ENCODE results near the gene RPS6KA2.

The RPS6KA2 gene

GRCh38 chr6:166488076-166488685, 138.9 kb downstream of the RPS6KA2 start:
- H3K36me3 ChIP-seq (ENCODE audit: control insufficient read depth, insufficient read depth, low read length), result peaks cover 9% of the 10 kb centered on the region

GRCh38 chr6:166487148-166487547, 139.9 kb downstream of the RPS6KA2 start:
- Histone ChIP-seq H3K4me3 (ENCODE audit: low read length) (no peak overlapping the region), H3K4me1 (ENCODE audit: control insufficient read depth, insufficient read depth, low read length) (no peaks in the 10 kb centered on the region), H3K9ac (ENCODE audit: low read length) (no peak overlapping the region), H3K27ac (ENCODE audit: low read depth, low read length) (peak overlapping the region; percentile 22), H3K27me3 (ENCODE audit: control insufficient read depth, insufficient read depth, low read length) (no peaks in the 10 kb centered on the region), H3K36me3 (ENCODE audit: control insufficient read depth, insufficient read depth, low read length) (peaks cover 9% of the 10 kb centered on the region)

More at GRCh38 chr6:166488076-166488685, 138.9 kb downstream of the RPS6KA2 start:
- Histone ChIP-seq H3K27ac (ENCODE audit: low read depth, low read length) (peak overlapping the region; percentile 22), H3K4me3 (ENCODE audit: low read length) (no peak overlapping the region), H3K27me3 (ENCODE audit: control insufficient read depth, insufficient read depth, low read length) (no peaks in the 10 kb centered on the region), H3K9ac (ENCODE audit: low read length) (no peak overlapping the region), H3K4me1 (ENCODE audit: control insufficient read depth, insufficient read depth, low read length) (no peaks in the 10 kb centered on the region)

- Histone ChIP-seq H3K4me1 (ENCODE audit: control insufficient read depth, insufficient read depth, low read length) (no peaks in the 10 kb centered on the region), H3K9ac (ENCODE audit: low read length) (no peak overlapping the region)
Observed at GRCh38 chr6:166486536-166486880, 140.5 kb downstream of the RPS6KA2 start.

GRCh38 chr6:166485651-166486535, 141.2 kb downstream of the RPS6KA2 start:
- Histone ChIP-seq H3K4me1 (ENCODE audit: control insufficient read depth, insufficient read depth, low read length) (no peaks in the 10 kb centered on the region), H3K27ac (ENCODE audit: low read depth, low read length) (no peak overlapping the region), H3K9ac (ENCODE audit: low read length) (no peak overlapping the region), H3K36me3 (ENCODE audit: control insufficient read depth, insufficient read depth, low read length) (peaks cover 9% of the 10 kb centered on the region), H3K4me3 (ENCODE audit: low read length) (no peak overlapping the region), H3K27me3 (ENCODE audit: control insufficient read depth, insufficient read depth, low read length) (no peaks in the 10 kb centered on the region)

More at GRCh38 chr6:166486536-166486880, 140.5 kb downstream of the RPS6KA2 start:
- peaks cover 9% of the 10 kb centered on the region for H3K36me3 ChIP-seq (ENCODE audit: control insufficient read depth, insufficient read depth, low read length)
- no peaks in the 10 kb centered on the region for H3K27me3 ChIP-seq (ENCODE audit: control insufficient read depth, insufficient read depth, low read length)
- no peak overlapping the region for H3K4me3 ChIP-seq (ENCODE audit: low read length)
- no peak overlapping the region for H3K27ac ChIP-seq (ENCODE audit: low read depth, low read length)

GRCh38 chr6:166484863-166485262, 142.2 kb downstream of the RPS6KA2 start:
- Histone ChIP-seq H3K27me3 (ENCODE audit: control insufficient read depth, insufficient read depth, low read length) (no peaks in the 10 kb centered on the region), H3K27ac (ENCODE audit: low read depth, low read length) (no peak overlapping the region), H3K4me1 (ENCODE audit: control insufficient read depth, insufficient read depth, low read length) (no peaks in the 10 kb centered on the region), H3K36me3 (ENCODE audit: control insufficient read depth, insufficient read depth, low read length) (peaks cover 9% of the 10 kb centered on the region), H3K9ac (ENCODE audit: low read length) (no peak overlapping the region), H3K4me3 (ENCODE audit: low read length) (no peak overlapping the region)

- H3K9ac ChIP-seq (ENCODE audit: low read length), result no peak overlapping the region
- peaks cover 9% of the 10 kb centered on the region for H3K36me3 ChIP-seq (ENCODE audit: control insufficient read depth, insufficient read depth, low read length)
- H3K4me3 ChIP-seq (ENCODE audit: low read length), result no peak overlapping the region
- H3K4me1 ChIP-seq (ENCODE audit: control insufficient read depth, insufficient read depth, low read length), result no peaks in the 10 kb centered on the region
- no peak overlapping the region for H3K27ac ChIP-seq (ENCODE audit: low read depth, low read length)
- H3K27me3 ChIP-seq (ENCODE audit: control insufficient read depth, insufficient read depth, low read length), result no peaks in the 10 kb centered on the region
Observed at GRCh38 chr6:166483573-166484250, 143.3 kb downstream of the RPS6KA2 start.

GRCh38 chr6:166483026-166483425, 144.0 kb downstream of the RPS6KA2 start:
- H3K36me3 ChIP-seq (ENCODE audit: control insufficient read depth, insufficient read depth, low read length), result peaks cover 9% of the 10 kb centered on the region
- no peaks in the 10 kb centered on the region for H3K27me3 ChIP-seq (ENCODE audit: control insufficient read depth, insufficient read depth, low read length)
- no peaks in the 10 kb centered on the region for H3K4me1 ChIP-seq (ENCODE audit: control insufficient read depth, insufficient read depth, low read length)
- no peak overlapping the region for H3K9ac ChIP-seq (ENCODE audit: low read length)
- H3K4me3 ChIP-seq (ENCODE audit: low read length), result no peak overlapping the region
- no peak overlapping the region for H3K27ac ChIP-seq (ENCODE audit: low read depth, low read length)

GRCh38 chr6:166478782-166479592, 148.1 kb downstream of the RPS6KA2 start:
- H3K4me1 ChIP-seq (ENCODE audit: control insufficient read depth, insufficient read depth, low read length), result no peaks in the 10 kb centered on the region
- no peak overlapping the region for H3K9ac ChIP-seq (ENCODE audit: low read length)
- no peak overlapping the region for H3K27ac ChIP-seq (ENCODE audit: low read depth, low read length)
- no peaks in the 10 kb centered on the region for H3K36me3 ChIP-seq (ENCODE audit: control insufficient read depth, insufficient read depth, low read length)
- no peak overlapping the region for H3K4me3 ChIP-seq (ENCODE audit: low read length)
- no peaks in the 10 kb centered on the region for H3K27me3 ChIP-seq (ENCODE audit: control insufficient read depth, insufficient read depth, low read length)

- H3K4me1 ChIP-seq (ENCODE audit: control insufficient read depth, insufficient read depth, low read length), result no peaks in the 10 kb centered on the region
- no peak overlapping the region for H3K27ac ChIP-seq (ENCODE audit: low read depth, low read length)
- no peak overlapping the region for H3K9ac ChIP-seq (ENCODE audit: low read length)
- no peak overlapping the region for H3K4me3 ChIP-seq (ENCODE audit: low read length)
- H3K36me3 ChIP-seq (ENCODE audit: control insufficient read depth, insufficient read depth, low read length), result no peaks in the 10 kb centered on the region
- no peaks in the 10 kb centered on the region for H3K27me3 ChIP-seq (ENCODE audit: control insufficient read depth, insufficient read depth, low read length)
Observed at GRCh38 chr6:166477647-166478365, 149.2 kb downstream of the RPS6KA2 start.

GRCh38 chr6:166476634-166477215, 150.3 kb downstream of the RPS6KA2 start:
- Histone ChIP-seq H3K9ac (ENCODE audit: low read length) (no peak overlapping the region), H3K27ac (ENCODE audit: low read depth, low read length) (no peak overlapping the region), H3K27me3 (ENCODE audit: control insufficient read depth, insufficient read depth, low read length) (no peaks in the 10 kb centered on the region), H3K4me3 (ENCODE audit: low read length) (no peak overlapping the region), H3K4me1 (ENCODE audit: control insufficient read depth, insufficient read depth, low read length) (no peaks in the 10 kb centered on the region), H3K36me3 (ENCODE audit: control insufficient read depth, insufficient read depth, low read length) (no peaks in the 10 kb centered on the region)

GRCh38 chr6:166476061-166476591, 150.9 kb downstream of the RPS6KA2 start:
- H3K4me3 ChIP-seq (ENCODE audit: low read length), result no peak overlapping the region
- no peak overlapping the region for H3K9ac ChIP-seq (ENCODE audit: low read length)
- no peaks in the 10 kb centered on the region for H3K27me3 ChIP-seq (ENCODE audit: control insufficient read depth, insufficient read depth, low read length)
- H3K27ac ChIP-seq (ENCODE audit: low read depth, low read length), result no peak overlapping the region
- no peaks in the 10 kb centered on the region for H3K36me3 ChIP-seq (ENCODE audit: control insufficient read depth, insufficient read depth, low read length)
- no peaks in the 10 kb centered on the region for H3K4me1 ChIP-seq (ENCODE audit: control insufficient read depth, insufficient read depth, low read length)
